H1 (cell line): ENCODE data around the gene KCNT1.

Source experiments
- EP300 ChIP-seq, 2 experiments: IDR thresholded peaks; 1 replicate in 1 of 2; 2 replicates in 1 of 2; pipeline ENCODE4 v1.6.1; 2011 to 2012; ENCODE audit warnings: low read depth in 2 of 2, low read length in 2 of 2, mild to moderate bottlenecking in 2 of 2, borderline replicate concordance in 1 of 2, inconsistent platforms in 1 of 2, moderate library complexity in 1 of 2
- EZH2 ChIP-seq: fragments of 200-600 bp; sonication (generic); IDR thresholded peaks from 2 replicates; pipeline ENCODE4 v1.7.1; 2012; ENCODE audit warnings: low read depth, mild to moderate bottlenecking, moderate library complexity, low read length, inconsistent platforms; ENCODE audit not compliant: severe bottlenecking
- GTF2F1 ChIP-seq: IDR thresholded peaks from 2 replicates; pipeline ENCODE4 v1.6.1; 2012; ENCODE audit warnings: low read depth, low read length, improper control_type of control experiment, borderline replicate concordance
- MAFK ChIP-seq: IDR thresholded peaks from 2 replicates; pipeline ENCODE4 v1.6.1; 2012; ENCODE audit warnings: low read depth, mild to moderate bottlenecking, improper control_type of control experiment, low read length
- POLR2A ChIP-seq, 2 experiments: IDR thresholded peaks; 1 replicate in 1 of 2; 2 replicates in 1 of 2; pipeline ENCODE4 v1.6.1; 2011; ENCODE audit warnings: low read depth in 2 of 2, low read length in 2 of 2, mild to moderate bottlenecking in 2 of 2; ENCODE audit errors: control extremely low read depth in 1 of 2
- POLR2AphosphoS5 ChIP-seq: IDR thresholded peaks from 2 replicates; pipeline ENCODE4 v1.6.1; 2011; ENCODE audit warnings: low read depth, low read length
- RFX5 ChIP-seq: IDR thresholded peaks from 2 replicates; pipeline ENCODE4 v1.6.1; 2011; ENCODE audit warnings: low read depth, low read length, improper control_type of control experiment, borderline replicate concordance
- SAP30 ChIP-seq: fragments of 300-600 bp; sonication (generic); IDR thresholded peaks from 2 replicates; pipeline ENCODE4 v1.7.1; 2012; ENCODE audit warnings: low read length, moderate library complexity, mild to moderate bottlenecking, inconsistent platforms; ENCODE audit not compliant: insufficient read depth, insufficient replicate concordance
- TF ChIP-seq, protein P1 (sequence below), 3 experiments: IDR thresholded peaks; 1 replicate in 2 of 3; 2 replicates in 1 of 3; pipeline versions ENCODE4 v1.5.1 to v1.6.1; 2011; ENCODE audit warnings: low read length in 3 of 3, mild to moderate bottlenecking in 3 of 3, inconsistent platforms in 2 of 3, low read depth in 1 of 3, moderate library complexity in 1 of 3; ENCODE audit not compliant: insufficient read depth in 1 of 3; ENCODE audit errors: control extremely low read depth in 1 of 3

DNA sequence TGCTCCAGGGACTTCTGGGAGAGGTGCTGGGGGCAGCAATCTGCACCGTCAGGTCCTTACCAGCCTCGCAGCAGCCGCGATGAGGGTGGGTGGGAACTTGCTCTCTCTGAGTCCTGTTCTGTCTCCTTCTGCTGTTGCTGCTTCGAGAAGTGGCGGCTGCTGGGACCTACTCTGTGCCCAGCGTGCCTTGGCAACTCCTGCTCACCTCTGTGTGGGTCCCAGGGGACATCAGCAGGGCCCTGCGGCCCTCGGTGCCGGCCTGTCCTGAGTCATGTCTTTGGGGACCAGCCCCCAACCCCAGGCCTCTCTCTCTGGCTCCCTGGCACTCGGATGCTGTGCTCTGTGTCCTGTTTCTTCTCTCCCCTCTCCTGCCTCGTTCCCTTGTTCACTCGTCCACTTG, 49.5 kb downstream of the KCNT1 start:
- TF ChIP-seq SAP30 (no peak), GTF2F1 (no peak), POLR2AphosphoS5 (no peak), EZH2 (no peak), EP300 (IDR thresholded peaks at IDR 0.05; ENCODE audit: borderline replicate concordance in 1 of 2, low read depth in 2 of 2, low read length in 2 of 2) (no peak), POLR2A (IDR thresholded peaks at IDR 0.05; ENCODE audit: control extremely low read depth in 1 of 2, low read depth in 2 of 2, low read length in 2 of 2) (no peak), RFX5 (no peak), MAFK (no peak)
- TF ChIP-seq, protein P1, sequence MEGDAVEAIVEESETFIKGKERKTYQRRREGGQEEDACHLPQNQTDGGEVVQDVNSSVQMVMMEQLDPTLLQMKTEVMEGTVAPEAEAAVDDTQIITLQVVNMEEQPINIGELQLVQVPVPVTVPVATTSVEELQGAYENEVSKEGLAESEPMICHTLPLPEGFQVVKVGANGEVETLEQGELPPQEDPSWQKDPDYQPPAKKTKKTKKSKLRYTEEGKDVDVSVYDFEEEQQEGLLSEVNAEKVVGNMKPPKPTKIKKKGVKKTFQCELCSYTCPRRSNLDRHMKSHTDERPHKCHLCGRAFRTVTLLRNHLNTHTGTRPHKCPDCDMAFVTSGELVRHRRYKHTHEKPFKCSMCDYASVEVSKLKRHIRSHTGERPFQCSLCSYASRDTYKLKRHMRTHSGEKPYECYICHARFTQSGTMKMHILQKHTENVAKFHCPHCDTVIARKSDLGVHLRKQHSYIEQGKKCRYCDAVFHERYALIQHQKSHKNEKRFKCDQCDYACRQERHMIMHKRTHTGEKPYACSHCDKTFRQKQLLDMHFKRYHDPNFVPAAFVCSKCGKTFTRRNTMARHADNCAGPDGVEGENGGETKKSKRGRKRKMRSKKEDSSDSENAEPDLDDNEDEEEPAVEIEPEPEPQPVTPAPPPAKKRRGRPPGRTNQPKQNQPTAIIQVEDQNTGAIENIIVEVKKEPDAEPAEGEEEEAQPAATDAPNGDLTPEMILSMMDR (IDR thresholded peaks at IDR 0.05; ENCODE audit: control extremely low read depth in 1 of 3, insufficient read depth in 1 of 3, low read depth in 1 of 3, low read length in 3 of 3): no peak
